GM19099 (cell line): ENCODE results near the gene UBE2E2.

Experiments used
- POLR2A ChIP-seq: IDR thresholded peaks from 3 replicates; pipeline ENCODE4 v1.6.1; 2011; ENCODE audit warnings: low read depth; ENCODE audit not compliant: insufficient read length; ENCODE audit errors: extremely low read depth

The UBE2E2 gene

DNA sequence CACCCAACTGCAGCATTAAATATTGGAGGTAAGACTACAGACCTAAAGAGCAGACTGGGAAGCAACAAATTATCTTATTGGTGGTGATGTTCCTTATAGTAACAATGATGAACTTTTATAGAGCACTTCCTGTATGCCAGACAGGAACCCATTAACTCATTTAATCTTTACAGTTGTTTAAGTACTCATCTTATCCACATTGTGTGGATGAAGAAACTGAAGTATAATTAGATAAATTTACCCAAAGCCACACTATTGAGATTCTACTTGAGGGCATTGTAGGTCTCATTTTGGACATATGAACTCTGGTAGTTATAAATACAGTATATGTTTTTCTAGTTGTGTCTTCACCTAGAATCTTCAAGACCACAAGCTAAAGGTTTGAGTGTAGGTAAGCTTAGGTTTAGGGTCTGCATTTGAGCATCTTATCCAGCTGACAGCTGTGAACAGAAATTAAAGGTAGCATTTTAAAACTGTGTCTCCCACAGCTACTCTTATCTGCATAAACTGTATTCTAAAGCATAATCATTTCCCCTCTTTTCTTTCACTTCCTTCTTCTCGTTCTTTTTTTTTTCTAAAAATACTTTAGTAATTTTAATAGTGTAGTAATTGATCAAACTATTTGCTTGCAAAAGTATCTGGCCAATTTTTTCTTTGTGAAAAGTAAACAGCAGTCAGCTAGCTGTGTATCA, 138.2 kb downstream of the UBE2E2 start:
- TF ChIP-seq POLR2A, result no peak

DNA sequence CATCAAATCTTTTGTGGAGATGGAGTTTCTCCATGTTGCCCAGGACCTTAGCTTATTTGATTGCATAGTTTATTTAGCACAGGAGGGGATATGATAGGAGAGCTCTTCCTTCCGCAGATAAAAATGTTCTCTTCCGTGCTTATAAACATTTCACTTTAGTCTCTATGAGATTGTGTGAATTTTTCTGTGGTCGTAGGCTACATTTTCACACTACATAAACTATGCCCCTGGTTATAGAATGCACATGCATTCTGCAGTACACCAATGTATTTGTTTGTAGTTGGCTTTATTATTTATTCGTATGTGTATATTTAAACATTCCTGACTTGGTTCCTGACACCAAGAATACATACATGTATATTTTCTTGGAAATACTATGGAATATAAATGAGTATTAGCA, 139.2 kb downstream of the UBE2E2 start:
- no peak for TF ChIP-seq POLR2A

DNA sequence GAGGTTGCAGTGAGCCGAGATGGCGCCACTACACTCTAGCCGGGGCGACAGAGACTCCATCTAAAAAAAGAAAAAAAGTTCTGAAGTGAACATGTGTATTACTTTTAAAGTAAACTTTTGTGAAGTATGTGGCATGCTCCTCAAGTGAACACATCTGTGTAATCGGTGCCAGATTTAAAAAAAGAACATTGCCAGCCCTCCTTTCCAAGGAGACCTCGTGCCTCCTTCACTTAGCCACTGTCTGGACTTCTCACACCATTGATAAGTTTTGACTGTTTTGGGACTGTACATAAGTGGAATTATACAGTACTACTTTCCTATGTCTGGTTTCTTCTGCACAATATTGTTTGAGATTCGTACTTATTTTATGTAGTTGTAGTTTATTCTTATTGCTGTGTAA, 140.4 kb downstream of the UBE2E2 start:
- TF ChIP-seq POLR2A, result no peak

DNA sequence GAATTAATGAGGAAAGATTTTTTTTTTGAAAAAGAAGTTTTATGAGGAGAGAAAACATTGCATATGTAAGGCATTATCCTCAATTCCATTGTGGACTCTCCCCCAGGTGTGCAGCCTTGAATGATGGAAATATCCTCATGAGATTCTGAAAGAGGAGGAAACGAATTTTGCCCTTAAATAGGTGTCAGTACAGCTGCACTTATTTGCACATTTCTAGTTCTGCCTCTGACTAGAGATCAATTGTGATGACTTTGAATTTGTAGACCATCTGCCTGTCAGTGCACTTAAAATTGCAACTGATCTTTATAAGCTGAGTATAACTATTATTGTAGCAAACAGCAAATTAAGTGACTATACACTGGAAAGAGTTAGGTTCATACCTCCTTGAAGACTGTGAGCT, 141.8 kb downstream of the UBE2E2 start:
- no peak for TF ChIP-seq POLR2A

DNA sequence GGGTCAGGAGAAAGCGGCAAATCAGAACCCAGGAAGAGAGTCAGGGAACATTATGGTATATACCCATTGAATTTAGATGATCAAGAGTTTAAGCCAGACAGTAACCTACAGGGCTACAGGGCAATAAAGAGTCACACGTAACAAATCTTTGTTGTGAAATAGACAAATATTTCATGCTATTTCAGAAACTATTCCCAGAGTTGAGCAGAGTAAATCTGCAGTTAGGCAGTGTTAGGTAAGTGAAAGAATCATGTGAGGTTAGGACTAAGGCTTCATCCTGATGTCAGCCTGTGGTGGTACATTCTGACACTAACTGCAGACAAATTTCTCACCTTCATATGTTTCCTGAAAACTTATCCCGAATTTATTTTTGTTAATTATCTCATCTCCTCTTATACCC, 153.0 kb downstream of the UBE2E2 start:
- no peak for TF ChIP-seq POLR2A

DNA sequence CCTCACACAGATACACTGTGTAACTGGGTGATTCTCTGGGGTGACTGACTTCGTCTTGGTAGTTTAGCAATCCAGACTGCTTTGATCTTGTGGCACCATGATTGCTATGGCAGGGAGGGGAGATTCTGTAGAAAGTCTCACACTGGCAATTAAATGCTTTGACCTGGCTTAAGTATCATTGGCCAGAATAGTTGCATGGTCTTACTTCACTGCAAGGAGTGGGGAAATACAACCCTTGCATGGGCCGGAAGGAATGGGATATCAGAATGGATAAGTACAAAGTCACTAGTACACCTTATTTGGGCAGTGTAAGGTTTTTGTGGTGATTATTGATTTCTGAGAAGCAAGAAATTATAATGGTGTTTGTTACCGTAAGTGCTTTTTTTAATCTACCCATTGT, 153.8 kb downstream of the UBE2E2 start:
- no peak for TF ChIP-seq POLR2A

DNA sequence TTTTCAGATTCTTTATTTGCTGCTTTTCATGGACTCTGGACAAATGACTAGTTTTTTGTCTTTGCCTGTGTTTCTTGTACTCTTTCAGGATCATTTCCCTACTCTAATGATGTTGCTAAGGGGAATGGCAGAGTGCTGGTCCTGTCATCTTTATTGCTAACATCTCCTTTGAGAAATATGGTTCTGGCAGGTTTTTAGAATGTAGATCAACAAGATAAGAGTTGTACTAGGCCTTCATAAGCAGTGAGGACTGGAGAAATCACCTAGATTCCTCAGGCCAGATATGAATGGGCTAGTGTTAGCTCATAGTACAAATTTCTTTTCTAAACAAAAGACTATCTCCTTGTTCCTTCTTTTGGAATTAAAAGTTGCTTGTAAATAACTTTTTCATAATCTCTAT, 156.0 kb downstream of the UBE2E2 start:
- TF ChIP-seq POLR2A, result no peak

DNA sequence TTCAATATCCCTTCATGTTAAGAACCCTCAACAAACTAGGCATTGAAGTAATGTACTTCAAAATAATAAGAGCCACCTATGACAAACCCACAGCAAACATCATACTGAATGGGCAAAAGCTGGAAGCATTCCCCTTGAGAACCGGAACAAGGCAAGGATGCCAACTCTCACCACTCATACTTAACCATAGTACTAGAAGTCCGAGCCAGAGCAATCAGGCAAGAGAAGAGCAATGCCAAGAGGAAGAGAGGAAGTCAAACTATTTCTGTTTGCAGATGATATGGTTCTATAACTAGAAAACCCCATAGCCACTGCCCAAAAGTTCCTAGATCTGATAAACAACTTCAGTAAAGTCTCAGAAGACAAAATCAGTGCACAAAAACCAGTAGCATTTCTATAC, 161.9 kb downstream of the UBE2E2 start:
- no peak for TF ChIP-seq POLR2A

DNA sequence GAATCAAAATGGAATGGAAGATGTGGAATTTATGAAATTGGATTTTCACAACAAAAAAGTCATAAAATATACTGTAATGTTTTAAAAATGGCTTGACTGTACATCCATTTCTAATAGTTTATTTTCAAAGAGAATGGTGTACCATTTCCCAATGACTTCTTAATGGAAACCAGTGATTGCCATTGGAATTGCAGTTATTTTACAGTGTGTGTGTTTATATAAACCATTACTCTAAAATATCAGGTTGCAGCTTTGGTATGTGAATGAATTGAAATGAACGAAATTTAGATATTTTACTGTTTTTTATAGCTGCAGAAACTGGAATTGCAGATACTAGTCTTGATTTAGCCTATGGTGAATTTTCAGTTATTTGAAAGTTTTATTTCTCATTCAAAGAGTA, 165.6 kb downstream of the UBE2E2 start:
- TF ChIP-seq POLR2A, result no peak

DNA sequence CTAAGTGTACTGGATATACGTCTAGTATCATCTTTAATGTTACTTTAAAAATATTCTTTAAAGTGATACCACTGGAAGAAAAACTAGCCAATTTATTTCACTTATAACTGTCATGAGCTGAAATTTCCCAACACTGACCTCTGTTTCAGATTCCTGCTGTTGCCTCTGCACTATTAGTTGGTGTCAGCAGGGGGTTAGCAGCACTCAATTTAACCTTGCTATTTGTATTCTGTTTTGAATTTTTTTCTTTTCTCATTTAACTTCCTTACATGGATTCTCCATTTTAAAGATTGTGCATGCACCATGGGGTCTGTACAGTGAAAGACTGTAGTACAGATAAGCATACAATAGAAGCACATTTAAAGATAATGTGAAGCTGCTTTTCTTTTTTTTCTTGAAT, 169.2 kb downstream of the UBE2E2 start:
- TF ChIP-seq POLR2A, result no peak

DNA sequence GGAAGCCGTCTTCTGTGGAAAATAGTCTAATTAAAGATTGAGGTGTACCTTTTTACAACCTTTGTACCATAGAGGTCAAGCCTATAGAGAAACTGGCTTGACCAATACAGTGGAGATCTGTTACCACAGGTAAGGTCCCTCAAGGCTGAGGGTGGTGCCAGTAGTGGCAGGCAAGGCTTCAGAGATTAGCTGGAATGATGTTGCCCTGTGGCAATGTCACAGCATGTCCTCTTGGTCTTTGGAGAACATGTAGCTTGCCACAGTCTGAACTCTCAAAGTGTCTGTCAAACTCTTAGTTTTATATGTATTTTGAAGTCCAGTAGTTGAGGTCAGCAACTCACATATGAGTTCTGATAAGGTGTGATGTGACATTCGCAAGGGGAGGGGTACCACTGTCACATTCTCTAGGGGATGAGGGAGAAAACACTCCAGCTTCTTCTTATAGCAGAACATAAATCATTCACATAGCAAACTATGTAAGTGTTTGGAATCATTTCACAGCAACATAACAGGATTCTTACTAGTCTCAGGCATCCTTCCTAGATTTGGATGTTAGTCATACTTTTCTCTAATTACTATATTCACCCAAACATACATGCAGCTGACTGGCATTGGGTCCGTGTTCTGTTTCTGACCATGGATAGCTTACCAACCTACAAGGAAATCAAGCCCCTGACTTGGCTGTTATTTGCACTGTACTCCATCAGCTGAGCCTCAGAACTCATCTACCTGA, 173.6 kb downstream of the UBE2E2 start:
- no peak for TF ChIP-seq POLR2A

DNA sequence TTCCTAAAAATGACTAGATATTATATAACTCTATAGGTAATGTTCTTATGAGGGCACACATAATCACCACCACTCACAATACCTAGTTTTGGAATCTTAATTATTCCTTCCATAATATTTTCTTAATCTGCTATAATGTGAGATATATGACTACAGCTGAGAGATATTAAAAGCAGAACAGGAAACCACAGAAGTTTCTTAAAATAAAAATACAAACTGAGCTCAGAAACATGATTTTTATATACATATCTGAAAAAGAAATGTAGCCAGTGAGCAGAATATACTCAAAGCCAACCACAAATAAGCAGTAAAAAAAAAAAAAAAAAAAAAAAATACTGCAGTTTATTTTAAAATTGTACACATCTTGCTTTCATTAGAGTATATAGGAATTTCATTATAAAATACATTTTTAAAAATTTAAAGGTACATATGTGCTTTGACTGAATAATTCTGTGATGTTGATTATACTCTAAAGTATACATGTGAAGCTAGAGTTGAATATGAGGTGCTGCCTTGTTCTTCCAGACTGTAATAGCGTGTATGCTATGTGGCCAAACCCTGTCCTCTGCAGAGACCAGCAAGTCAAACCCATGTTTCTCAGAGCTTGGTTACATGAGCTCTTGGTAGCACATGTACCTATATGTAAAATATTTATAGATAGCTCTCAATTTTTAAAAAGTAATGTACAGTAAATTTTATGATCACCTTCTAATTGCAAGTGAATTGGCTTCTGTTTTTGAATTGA, 175.0 kb downstream of the UBE2E2 start:
- TF ChIP-seq POLR2A, result no peak

DNA sequence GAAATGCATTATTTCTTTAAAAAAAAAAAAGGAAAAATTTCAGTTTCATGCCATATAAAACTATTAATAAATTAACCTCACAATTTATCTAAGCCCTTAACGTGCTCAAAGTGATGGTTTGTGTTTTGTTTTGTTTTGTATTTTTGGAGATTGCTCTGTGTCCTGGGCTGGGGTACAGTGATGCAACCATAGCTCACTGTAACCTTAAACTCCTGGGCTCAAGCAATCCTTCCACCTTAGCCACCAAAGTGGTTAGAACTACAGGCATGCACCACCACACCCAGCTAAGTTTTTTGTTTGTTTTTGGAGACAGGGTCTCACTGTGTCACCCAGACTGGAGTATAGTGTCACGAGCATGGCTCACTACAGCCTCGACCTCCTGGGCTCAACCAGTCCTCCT, 180.7 kb downstream of the UBE2E2 start:
- no peak for TF ChIP-seq POLR2A

DNA sequence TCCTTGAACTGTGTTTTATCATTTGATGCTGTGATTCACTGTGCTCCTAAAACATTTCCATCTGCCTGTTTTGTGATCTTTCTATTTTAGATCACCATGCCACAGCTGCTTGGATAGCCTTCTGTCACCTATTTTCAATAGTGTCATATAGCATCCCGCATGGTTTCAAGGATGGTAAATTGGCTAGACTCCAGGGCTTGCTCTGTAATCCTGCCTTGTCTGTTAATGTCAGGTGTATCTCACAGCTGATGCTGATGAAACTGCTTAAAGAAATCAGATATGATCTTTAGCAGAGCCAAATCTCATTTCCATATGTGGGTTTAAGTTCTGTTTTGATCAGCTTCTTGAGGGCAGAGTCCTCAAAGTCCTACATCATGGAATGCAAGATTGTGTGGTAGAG, 182.2 kb downstream of the UBE2E2 start:
- TF ChIP-seq POLR2A, result no peak

DNA sequence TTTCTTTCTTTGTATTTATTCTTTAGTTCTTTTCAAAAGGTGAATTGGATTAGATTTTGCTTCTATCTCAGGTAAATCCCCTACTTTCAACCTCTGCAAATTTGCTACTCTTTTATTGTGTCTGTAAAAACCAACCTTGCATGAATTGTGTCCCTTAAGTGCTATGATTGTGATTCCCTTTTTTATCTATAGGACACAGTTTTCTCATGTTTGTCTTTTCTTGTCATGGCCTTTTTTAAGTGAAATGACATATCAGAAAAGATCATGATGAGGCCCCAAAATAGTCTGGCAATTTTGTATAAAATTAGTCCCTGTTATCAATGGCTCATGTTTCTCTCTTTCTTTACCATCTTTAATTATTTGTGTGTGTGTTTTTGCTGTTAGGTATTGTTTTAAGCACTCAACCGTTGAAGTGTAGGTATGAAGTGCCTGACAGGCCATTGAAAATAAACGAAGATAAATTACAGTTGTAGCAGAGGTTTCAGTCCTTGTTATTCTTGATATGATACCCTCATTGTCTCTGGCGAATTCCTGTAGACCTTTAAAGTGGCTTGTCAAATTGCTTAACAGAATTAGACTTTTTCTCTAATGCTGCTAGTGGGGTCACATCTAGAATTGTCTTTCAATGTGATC, 184.3 kb downstream of the UBE2E2 start:
- no peak for TF ChIP-seq POLR2A
